Measurements from ENCODE around the gene DSCAM.

Gene DSCAM

GRCh38 chr21:40553781-40554180 is 293.2 kb downstream of the DSCAM start:
- no peaks in the 10 kb centered on the region for H3F3A ChIP-seq (ENCODE audit: insufficient read depth, low read length)
- no peaks in the 10 kb centered on the region for H3K79me2 ChIP-seq (ENCODE audit: insufficient read depth, low read length)
- no peaks in the 10 kb centered on the region for H3K9me3 ChIP-seq (ENCODE audit: low read length)
- H2AFZ ChIP-seq (ENCODE audit: low read length) = no peak overlapping the region
- no peak overlapping the region for H3K27ac ChIP-seq (ENCODE audit: low read depth, low read length, poor library complexity, severe bottlenecking)
- no peaks in the 10 kb centered on the region for H3K9me2 ChIP-seq (ENCODE audit: low read depth, low read length)
- no peaks in the 10 kb centered on the region for H4K20me1 ChIP-seq (ENCODE audit: insufficient read depth, low read length)
- TF ChIP-seq CTCF (IDR thresholded peaks at IDR 0.05; ENCODE audit: low read length) = no peak
- no peak for TF ChIP-seq EZH2 (IDR thresholded peaks at IDR 0.05; ENCODE audit: borderline replicate concordance, low read length)
- H3K9ac ChIP-seq (ENCODE audit: low read length) = no peak overlapping the region
- no peak overlapping the region for H3K4me3 ChIP-seq (ENCODE audit: low read depth, low read length, poor library complexity, severe bottlenecking)
- no peak overlapping the region for H3K4me2 ChIP-seq (ENCODE audit: low read length)
- H3K36me3 ChIP-seq (ENCODE audit: insufficient read depth, low read length) = no peaks in the 10 kb centered on the region
- H3K27me3 ChIP-seq (ENCODE audit: insufficient read depth, low read length) = no peaks in the 10 kb centered on the region
- H3K4me1 ChIP-seq (ENCODE audit: insufficient read depth, low read length, severe bottlenecking) = no peaks in the 10 kb centered on the region

DNA sequence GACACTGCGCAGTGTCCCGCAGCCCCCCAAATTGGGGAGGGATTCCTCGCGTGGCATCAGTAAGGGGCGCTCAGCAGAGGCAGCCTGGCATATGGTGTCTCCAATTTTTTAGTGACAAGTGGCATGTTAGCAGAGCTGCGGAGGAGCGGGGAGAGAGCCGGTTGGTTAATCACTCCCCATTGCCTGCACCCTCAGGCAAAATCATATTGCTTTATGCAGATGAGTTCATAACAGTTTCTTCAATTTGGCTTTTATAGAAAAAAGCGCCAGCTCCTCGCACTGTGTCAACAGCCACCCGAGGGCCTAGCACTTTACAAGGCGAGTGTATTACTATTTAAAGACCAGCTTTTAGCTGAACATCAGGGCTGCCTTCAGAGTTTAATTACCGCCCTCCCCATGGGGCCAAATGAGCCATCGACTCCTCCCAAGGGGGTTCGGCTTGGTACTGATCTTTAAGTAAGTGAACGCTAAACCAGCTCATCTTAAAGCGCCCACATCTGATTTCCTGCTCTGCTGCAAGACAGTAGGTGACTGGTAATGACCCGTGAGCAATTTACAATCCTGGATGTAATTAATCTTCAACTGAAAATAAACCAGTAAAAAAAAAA is 298.9 kb downstream of the DSCAM start:
- no peak overlapping the region for H3K4me2 ChIP-seq (ENCODE audit: low read length)
- H3K36me3 ChIP-seq (ENCODE audit: insufficient read depth, low read length) = no peaks in the 10 kb centered on the region
- no peaks in the 10 kb centered on the region for H3K9me3 ChIP-seq (ENCODE audit: low read length)
- no peaks in the 10 kb centered on the region for H4K20me1 ChIP-seq (ENCODE audit: insufficient read depth, low read length)
- TF ChIP-seq CTCF (IDR thresholded peaks at IDR 0.05; ENCODE audit: low read length) (no peak), EZH2 (IDR thresholded peaks at IDR 0.05; ENCODE audit: borderline replicate concordance, low read length) (no peak)
- no peak overlapping the region for H2AFZ ChIP-seq (ENCODE audit: low read length)
- H3K9ac ChIP-seq (ENCODE audit: low read length) = no peak overlapping the region
- H3K4me3 ChIP-seq (ENCODE audit: low read depth, low read length, poor library complexity, severe bottlenecking) = no peak overlapping the region
- no peaks in the 10 kb centered on the region for H3K27me3 ChIP-seq (ENCODE audit: insufficient read depth, low read length)
- H3K79me2 ChIP-seq (ENCODE audit: insufficient read depth, low read length) = no peaks in the 10 kb centered on the region
- H3F3A ChIP-seq (ENCODE audit: insufficient read depth, low read length) = no peaks in the 10 kb centered on the region
- H3K27ac ChIP-seq (ENCODE audit: low read depth, low read length, poor library complexity, severe bottlenecking) = no peak overlapping the region
- no peaks in the 10 kb centered on the region for H3K4me1 ChIP-seq (ENCODE audit: insufficient read depth, low read length, severe bottlenecking)
- H3K9me2 ChIP-seq (ENCODE audit: low read depth, low read length) = no peaks in the 10 kb centered on the region

- H3K4me1 ChIP-seq (ENCODE audit: insufficient read depth, low read length, severe bottlenecking) = no peaks in the 10 kb centered on the region
- no peak overlapping the region for H3K27ac ChIP-seq (ENCODE audit: low read depth, low read length, poor library complexity, severe bottlenecking)
- H4K20me1 ChIP-seq (ENCODE audit: insufficient read depth, low read length) = no peaks in the 10 kb centered on the region
- H3K4me3 ChIP-seq (ENCODE audit: low read depth, low read length, poor library complexity, severe bottlenecking) = no peak overlapping the region
- H3K4me2 ChIP-seq (ENCODE audit: low read length) = no peak overlapping the region
- no peak overlapping the region for H3K9ac ChIP-seq (ENCODE audit: low read length)
- TF ChIP-seq CTCF (IDR thresholded peaks at IDR 0.05; ENCODE audit: low read length) = no peak
- TF ChIP-seq EZH2 (IDR thresholded peaks at IDR 0.05; ENCODE audit: borderline replicate concordance, low read length) = no peak
- H3K79me2 ChIP-seq (ENCODE audit: insufficient read depth, low read length) = no peaks in the 10 kb centered on the region
- no peaks in the 10 kb centered on the region for H3F3A ChIP-seq (ENCODE audit: insufficient read depth, low read length)
- no peaks in the 10 kb centered on the region for H3K36me3 ChIP-seq (ENCODE audit: insufficient read depth, low read length)
- H3K9me2 ChIP-seq (ENCODE audit: low read depth, low read length) = no peaks in the 10 kb centered on the region
- no peaks in the 10 kb centered on the region for H3K27me3 ChIP-seq (ENCODE audit: insufficient read depth, low read length)
- H2AFZ ChIP-seq (ENCODE audit: low read length) = no peak overlapping the region
- no peaks in the 10 kb centered on the region for H3K9me3 ChIP-seq (ENCODE audit: low read length)
Observed at GRCh38 chr21:40546647-40547046, 300.3 kb downstream of the DSCAM start.

All from OCI-LY1 (cell line).